Endothelial cell of umbilical vein (primary cell): ENCODE measurements around the gene PHF2.

Source experiments
- EZH2 ChIP-seq: IDR thresholded peaks from 2 replicates; pipeline ENCODE4 v1.6.1; 2012; ENCODE audit warnings: borderline replicate concordance, low read depth, mild to moderate bottlenecking, moderate library complexity, low read length, inconsistent platforms; ENCODE audit not compliant: severe bottlenecking
- FOS ChIP-seq: IDR thresholded peaks from 2 replicates; pipeline ENCODE4 v1.6.1; 2011; ENCODE audit warnings: mild to moderate bottlenecking, low read length, moderate library complexity, borderline replicate concordance; ENCODE audit not compliant: insufficient read depth
- GATA2 ChIP-seq: IDR thresholded peaks from 2 replicates; pipeline ENCODE4 v1.7.0; 2011; ENCODE audit warnings: low read depth, mild to moderate bottlenecking, moderate library complexity, mixed read lengths, low read length; ENCODE audit not compliant: insufficient read length, insufficient read depth
- JUN ChIP-seq: IDR thresholded peaks from 2 replicates; pipeline ENCODE4 v1.6.1; 2011; ENCODE audit warnings: borderline replicate concordance, low read depth; ENCODE audit not compliant: insufficient read length, insufficient read depth
- MAX ChIP-seq: IDR thresholded peaks from 2 replicates; pipeline ENCODE4 v1.6.1; 2011; ENCODE audit not compliant: insufficient read depth, insufficient read length
- MYC ChIP-seq: IDR thresholded peaks from one replicate; pipeline ENCODE4 v1.6.1; 2011; ENCODE audit warnings: mild to moderate bottlenecking, low read depth, low read length
- POLR2A ChIP-seq: IDR thresholded peaks from 2 replicates; pipeline ENCODE4 v1.6.1; 2012; ENCODE audit warnings: low read depth, mild to moderate bottlenecking, control low read depth, low read length
- POLR2AphosphoS5 ChIP-seq: IDR thresholded peaks from 2 replicates; pipeline ENCODE4 v1.6.1; 2012; ENCODE audit warnings: low read depth, mild to moderate bottlenecking, control low read depth, low read length, moderate library complexity; ENCODE audit not compliant: insufficient read depth
- TF ChIP-seq, protein P1 (sequence below), 2 donors: IDR thresholded peaks; 1 replicate in 1 of 2; 2 replicates in 1 of 2; pipeline ENCODE4 v1.5.1; 2011; ENCODE audit warnings: low read length in 2 of 2, mild to moderate bottlenecking in 2 of 2, moderate library complexity in 2 of 2, control low read depth in 1 of 2, inconsistent platforms in 1 of 2, low read depth in 1 of 2; ENCODE audit not compliant: insufficient read depth in 1 of 2; ENCODE audit errors: extremely low read depth in 1 of 2

- no peak for TF ChIP-seq EZH2
- TF ChIP-seq, protein P1, sequence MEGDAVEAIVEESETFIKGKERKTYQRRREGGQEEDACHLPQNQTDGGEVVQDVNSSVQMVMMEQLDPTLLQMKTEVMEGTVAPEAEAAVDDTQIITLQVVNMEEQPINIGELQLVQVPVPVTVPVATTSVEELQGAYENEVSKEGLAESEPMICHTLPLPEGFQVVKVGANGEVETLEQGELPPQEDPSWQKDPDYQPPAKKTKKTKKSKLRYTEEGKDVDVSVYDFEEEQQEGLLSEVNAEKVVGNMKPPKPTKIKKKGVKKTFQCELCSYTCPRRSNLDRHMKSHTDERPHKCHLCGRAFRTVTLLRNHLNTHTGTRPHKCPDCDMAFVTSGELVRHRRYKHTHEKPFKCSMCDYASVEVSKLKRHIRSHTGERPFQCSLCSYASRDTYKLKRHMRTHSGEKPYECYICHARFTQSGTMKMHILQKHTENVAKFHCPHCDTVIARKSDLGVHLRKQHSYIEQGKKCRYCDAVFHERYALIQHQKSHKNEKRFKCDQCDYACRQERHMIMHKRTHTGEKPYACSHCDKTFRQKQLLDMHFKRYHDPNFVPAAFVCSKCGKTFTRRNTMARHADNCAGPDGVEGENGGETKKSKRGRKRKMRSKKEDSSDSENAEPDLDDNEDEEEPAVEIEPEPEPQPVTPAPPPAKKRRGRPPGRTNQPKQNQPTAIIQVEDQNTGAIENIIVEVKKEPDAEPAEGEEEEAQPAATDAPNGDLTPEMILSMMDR (IDR thresholded peaks at IDR 0.05; ENCODE audit: extremely low read depth in 1 of 2, insufficient read depth in 1 of 2, low read depth in 1 of 2, low read length in 2 of 2), result no peak
- TF ChIP-seq JUN, result no peak
- TF ChIP-seq MAX, result no peak
- no peak for TF ChIP-seq POLR2AphosphoS5
- TF ChIP-seq POLR2A, result no peak
- TF ChIP-seq FOS, result no peak
- TF ChIP-seq MYC, result no peak
- TF ChIP-seq GATA2, result no peak
Observed at GRCh38 chr9:93629920-93630319, 53.5 kb downstream of the PHF2 start.
